Measurements from ENCODE around the gene RARRES1. TPM values are rescaled to one million over a fixed set of nuclear protein-coding genes. Genes with fewer than 3 reads are reported as not detected.

The RARRES1 gene
- total and polyA plus RNA-seq, 7 donors: 6.4 to 208 (median 14.6) TPM

DNA sequence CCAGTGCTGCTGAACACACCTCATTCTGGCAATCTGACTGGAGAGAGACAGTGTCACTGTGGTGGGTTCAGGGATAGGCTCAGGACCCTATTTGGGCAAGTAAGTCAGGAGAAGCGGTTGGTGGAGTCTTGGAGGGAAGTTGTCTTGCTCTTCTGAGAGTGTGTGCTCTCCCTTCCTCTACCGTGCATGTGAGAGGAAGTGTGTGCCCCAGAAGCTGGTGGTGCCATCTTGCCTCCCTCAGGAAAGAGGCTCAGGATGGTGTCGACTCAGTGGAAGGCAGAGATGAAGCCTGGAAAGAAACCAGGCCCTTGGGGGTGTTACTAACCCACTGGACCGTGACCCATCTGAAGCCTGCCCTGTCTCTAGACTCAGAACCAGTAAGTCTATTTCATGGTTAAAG is 6.8 kb upstream of the RARRES1 start:
- intact Hi-C loops (cut with DNase I): no loop called here
- peaks cover 0 to 50% (median 0%) of the 10 kb centered on the region in 4 donors for H3K36me3 ChIP-seq
- no peaks in the 10 kb centered on the region for H3K4me1 ChIP-seq
- no peak for DNase-seq
- no peaks in the 10 kb centered on the region for H3K27me3 ChIP-seq
- 87 to 92% methylated on average over 4 of the region's 4 CpGs for WGBS, 2 donors
- no peak overlapping the region for H3K27ac ChIP-seq
- TF ChIP-seq POLR2AphosphoS5 (IDR thresholded peaks at IDR 0.05): no peak
- TF ChIP-seq, protein P1, sequence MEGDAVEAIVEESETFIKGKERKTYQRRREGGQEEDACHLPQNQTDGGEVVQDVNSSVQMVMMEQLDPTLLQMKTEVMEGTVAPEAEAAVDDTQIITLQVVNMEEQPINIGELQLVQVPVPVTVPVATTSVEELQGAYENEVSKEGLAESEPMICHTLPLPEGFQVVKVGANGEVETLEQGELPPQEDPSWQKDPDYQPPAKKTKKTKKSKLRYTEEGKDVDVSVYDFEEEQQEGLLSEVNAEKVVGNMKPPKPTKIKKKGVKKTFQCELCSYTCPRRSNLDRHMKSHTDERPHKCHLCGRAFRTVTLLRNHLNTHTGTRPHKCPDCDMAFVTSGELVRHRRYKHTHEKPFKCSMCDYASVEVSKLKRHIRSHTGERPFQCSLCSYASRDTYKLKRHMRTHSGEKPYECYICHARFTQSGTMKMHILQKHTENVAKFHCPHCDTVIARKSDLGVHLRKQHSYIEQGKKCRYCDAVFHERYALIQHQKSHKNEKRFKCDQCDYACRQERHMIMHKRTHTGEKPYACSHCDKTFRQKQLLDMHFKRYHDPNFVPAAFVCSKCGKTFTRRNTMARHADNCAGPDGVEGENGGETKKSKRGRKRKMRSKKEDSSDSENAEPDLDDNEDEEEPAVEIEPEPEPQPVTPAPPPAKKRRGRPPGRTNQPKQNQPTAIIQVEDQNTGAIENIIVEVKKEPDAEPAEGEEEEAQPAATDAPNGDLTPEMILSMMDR (IDR thresholded peaks at IDR 0.05): no peak
- TF ChIP-seq EP300 (IDR thresholded peaks at IDR 0.05): no peak
- TF ChIP-seq POLR2A (IDR thresholded peaks at IDR 0.05): no peak
- peaks cover 0 to 6% (median 3%) of the 10 kb centered on the region in 4 donors for H3K9me3 ChIP-seq
- H3K4me3 ChIP-seq: no peak overlapping the region

DNA sequence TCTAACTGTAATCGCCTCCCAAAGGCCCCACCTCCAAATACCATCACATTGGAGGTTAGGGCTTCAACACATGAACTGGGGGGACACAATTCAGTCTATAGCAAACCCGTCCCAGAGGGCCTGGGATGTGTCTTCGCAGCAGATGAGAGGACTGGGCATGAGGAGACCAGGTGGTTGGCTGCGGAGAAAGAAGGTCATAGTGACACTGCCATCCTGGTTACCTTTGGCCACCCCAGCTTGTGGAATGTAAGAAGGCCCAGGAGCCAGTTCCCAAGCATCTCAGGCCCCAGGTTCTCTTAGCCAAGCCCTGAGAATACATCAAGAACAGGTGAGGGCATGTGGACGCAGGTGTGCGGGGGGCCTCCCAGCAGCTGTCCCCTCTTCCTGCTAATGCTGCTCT is 6.4 kb upstream of the RARRES1 start:
- Histone ChIP-seq H3K9me3 (peaks cover 0 to 6% (median 3%) of the 10 kb centered on the region in 4 donors), H3K27ac (no peak overlapping the region), H3K4me3 (no peak overlapping the region), H3K4me1 (peaks cover 0 to under 1% (median 0%) of the 10 kb centered on the region in 4 donors), H3K27me3 (no peaks in the 10 kb centered on the region), H3K36me3 (peaks cover 0 to 45% (median 0%) of the 10 kb centered on the region in 4 donors)
- intact Hi-C loops (cut with DNase I): no loop called here
- WGBS, 2 donors: 95 to 96% methylated on average over 6 of the region's 6 CpGs
- TF ChIP-seq, protein P1 (IDR thresholded peaks at IDR 0.05): no peak
- TF ChIP-seq POLR2A (IDR thresholded peaks at IDR 0.05) (no peak), EP300 (IDR thresholded peaks at IDR 0.05) (no peak), POLR2AphosphoS5 (IDR thresholded peaks at IDR 0.05) (no peak)
- no peak for DNase-seq

- no peaks in the 10 kb centered on the region for H3K27me3 ChIP-seq
- H3K4me1 ChIP-seq: peaks cover 0 to 6% (median 0%) of the 10 kb centered on the region in 4 donors
- no peak overlapping the region for H3K4me3 ChIP-seq
- intact Hi-C loops (cut with DNase I): no loop called here
- TF ChIP-seq, protein P1 (IDR thresholded peaks at IDR 0.05): no peak
- TF ChIP-seq POLR2A (IDR thresholded peaks at IDR 0.05) (no peak), EP300 (IDR thresholded peaks at IDR 0.05) (no peak)
- no peak overlapping the region for H3K27ac ChIP-seq
- DNase-seq: no peak
- H3K36me3 ChIP-seq: peaks cover 0 to 41% (median 0%) of the 10 kb centered on the region in 4 donors
- 87 to 90% methylated on average over 9 of the region's 9 CpGs for WGBS, 2 donors
- H3K9me3 ChIP-seq: peaks cover 0 to 6% (median 3%) of the 10 kb centered on the region in 4 donors
These were observed 5.8 kb upstream of the RARRES1 start for GRCh38 chr3:158737976-158738615.

DNA sequence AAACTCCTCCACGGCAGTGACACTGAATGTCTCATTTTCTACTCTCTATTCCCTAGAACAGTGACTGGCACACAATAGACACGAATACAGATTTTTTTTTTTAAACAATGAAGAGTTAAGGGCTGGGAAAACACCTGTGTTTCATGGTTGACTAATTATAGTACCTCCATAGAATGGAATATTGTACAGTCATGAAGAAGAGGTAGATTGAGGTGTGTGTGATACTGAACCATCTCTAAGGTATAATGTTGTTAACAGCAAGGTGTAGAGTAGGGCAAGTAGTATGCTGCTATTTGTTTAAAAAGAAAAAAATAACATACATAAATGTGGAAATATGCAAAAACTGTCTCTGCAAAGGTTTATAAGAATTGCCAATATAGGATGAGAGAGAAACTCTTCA is 5.2 kb upstream of the RARRES1 start:
- Histone ChIP-seq H3K27ac (no peak overlapping the region), H3K27me3 (no peaks in the 10 kb centered on the region), H3K9me3 (peaks cover 0 to 6% (median 3%) of the 10 kb centered on the region in 4 donors), H3K4me3 (no peak overlapping the region), H3K36me3 (peaks cover 0 to 35% (median 0%) of the 10 kb centered on the region in 4 donors), H3K4me1 (peaks cover 0 to 11% (median 5%) of the 10 kb centered on the region in 4 donors)
- no peak for DNase-seq
- intact Hi-C loops (cut with DNase I): no loop called here
- TF ChIP-seq EP300 (IDR thresholded peaks at IDR 0.05) (no peak), POLR2AphosphoS5 (IDR thresholded peaks at IDR 0.05) (no peak), POLR2A (IDR thresholded peaks at IDR 0.05) (no peak)
- TF ChIP-seq, protein P1 (IDR thresholded peaks at IDR 0.05): no peak
- 47 to 96% methylated on average over 2 of the region's 2 CpGs for WGBS, 2 donors

Data from sigmoid colon (tissue), 7 donors.